Left lung (tissue), 10 donors: ENCODE results near the gene RASGRP3. TPM values are rescaled to one million over a fixed set of nuclear protein-coding genes. Genes with fewer than 3 reads are reported as not detected.

Source experiments
- ATAC-seq: fragments of 200-7000 bp; cut with Tn5 transposase; one replicate; pipeline ENCODE4 v1.9.1; 2020; ENCODE audit warnings: moderate library complexity
- DNase-seq, 4 donors: peaks; one replicate each; pipeline ENCODE4 v3.0.0-alpha.2; 2013 to 2020
- H3K27ac ChIP-seq, 2 donors: fragments of 200-600 bp; sonication (generic) in 1 of 2; one replicate each; pipeline versions ENCODE4 v1.5.0 to v1.8.0; 2020 to 2021
- H3K27me3 ChIP-seq, 2 donors: fragments of 200-600 bp; sonication (generic) in 1 of 2; one replicate each; pipeline versions ENCODE4 v1.5.0 to v1.8.0; 2020 to 2021
- H3K36me3 ChIP-seq, 2 donors: fragments of 200-600 bp; sonication (generic) in 1 of 2; one replicate each; pipeline versions ENCODE4 v1.5.0 to v1.8.0; 2020 to 2021
- H3K4me1 ChIP-seq, 2 donors: fragments of 200-600 bp; one replicate each; pipeline ENCODE4 v1.8.0; 2021
- H3K4me3 ChIP-seq, 2 donors: fragments of 200-600 bp; sonication (generic) in 1 of 2; one replicate each; pipeline versions ENCODE4 v1.5.0 to v1.8.0; 2020 to 2021; ENCODE audit warnings: mild to moderate bottlenecking in 1 of 2
- H3K9me3 ChIP-seq, 2 donors: fragments of 200-600 bp; sonication (generic) in 1 of 2; one replicate each; pipeline versions ENCODE4 v1.5.0 to v1.8.0; 2020 to 2021
- intact Hi-C, 2 donors: fragments of 100-400 bp; cut with DNase I; formaldehyde crosslinking; loops; one replicate each; pipeline versions ENCODE4 v1.11.2 to v1.14.2; 2022
- polyA plus RNA-seq, 6 donors: library from polyadenylated mRNA; unstranded; fragments of 120-200 nt; gene quantifications; one replicate each; pipeline ENCODE4 v1.2.1, GENCODE V29; 2013; ENCODE audit not compliant: insufficient read length in 6 of 6
- total RNA-seq, 2 donors: library from RNA; stranded (reverse); fragmentation: NEBNext Ultra II Directional; extraction: Animal tissue kit (Norgen Biotek cat#: 25700); gene quantifications; one replicate each; pipeline ENCODE4 v1.2.1, GENCODE V29; 2021
- TF ChIP-seq, protein P1 (sequence below), 2 donors: fragments of 200-600 bp; sonication (generic) in 1 of 2; IDR thresholded peaks; one replicate each; pipeline versions ENCODE4 v1.5.0 to v1.8.0; 2021; ENCODE audit warnings: antibody characterized with exemption in 2 of 2
- donor health status: DM: no; HTN: yes; CAD: no.
- donor health status: DM: no; HTN: no; CAD: no.

RASGRP3 gene
- total and polyA plus RNA-seq, 8 donors = 20.3 to 48.7 (median 36.8) TPM

DNA sequence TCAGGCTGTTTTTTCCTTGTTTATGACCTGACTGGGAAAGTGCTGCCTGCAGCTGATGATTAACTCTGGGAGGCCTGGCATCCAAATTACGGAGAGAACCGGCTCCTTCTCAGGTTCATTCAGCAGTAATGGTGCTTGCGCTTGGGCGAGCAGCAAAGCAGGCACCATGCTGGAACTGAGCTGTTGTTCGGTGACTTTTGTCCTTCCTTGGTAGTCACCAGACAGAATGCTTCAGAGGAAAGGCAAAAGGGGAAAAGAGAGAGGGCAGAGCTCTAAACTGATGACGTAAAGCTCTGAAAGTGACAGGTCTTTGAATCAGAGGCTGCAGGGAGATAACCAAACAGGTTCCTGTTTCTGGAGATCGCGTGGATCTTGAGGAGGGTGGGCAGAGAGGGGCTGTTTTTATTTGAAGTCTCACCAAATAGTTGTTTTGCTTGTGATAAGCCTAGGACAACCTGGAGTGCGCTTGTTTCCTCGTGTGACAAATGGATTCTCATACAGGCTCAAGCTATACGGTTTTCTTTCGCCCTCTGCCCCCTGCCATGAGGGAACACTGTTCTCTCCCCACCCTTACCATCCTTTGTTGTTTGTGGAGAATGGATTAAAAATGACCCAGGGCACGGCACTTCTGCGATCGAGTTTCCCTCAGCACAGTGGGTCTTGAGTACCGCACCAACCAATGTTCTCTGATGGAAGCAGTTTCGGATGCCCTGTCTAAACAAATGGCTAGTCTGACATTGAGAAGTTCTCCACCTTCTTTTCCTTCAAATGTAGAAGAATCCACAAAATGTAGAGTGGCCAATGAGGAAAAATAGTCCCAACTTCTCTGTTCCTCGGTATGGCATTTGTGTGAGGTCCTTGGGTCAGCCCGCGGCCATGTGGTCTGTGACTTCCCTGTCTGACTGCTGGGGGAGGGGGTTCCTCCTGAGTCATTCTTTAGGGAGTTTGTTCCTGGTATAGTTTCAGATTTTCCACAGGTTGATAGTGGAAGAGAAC is 1.3 kb downstream of the RASGRP3 start:
- intact Hi-C loops = no loop called here
- peaks cover 7 to 39% of the 10 kb centered on the region in 2 donors for H3K4me1 ChIP-seq
- peak overlapping the region; percentile 90 for H3K27ac ChIP-seq
- no peaks in the 10 kb centered on the region for H3K9me3 ChIP-seq
- no peaks in the 10 kb centered on the region for H3K36me3 ChIP-seq
- DNase-seq (peak in 2 of 4 donors; percentile 62 to 82), ATAC-seq (peak; percentile 16)
- no peaks in the 10 kb centered on the region for H3K27me3 ChIP-seq
- TF ChIP-seq, protein P1, sequence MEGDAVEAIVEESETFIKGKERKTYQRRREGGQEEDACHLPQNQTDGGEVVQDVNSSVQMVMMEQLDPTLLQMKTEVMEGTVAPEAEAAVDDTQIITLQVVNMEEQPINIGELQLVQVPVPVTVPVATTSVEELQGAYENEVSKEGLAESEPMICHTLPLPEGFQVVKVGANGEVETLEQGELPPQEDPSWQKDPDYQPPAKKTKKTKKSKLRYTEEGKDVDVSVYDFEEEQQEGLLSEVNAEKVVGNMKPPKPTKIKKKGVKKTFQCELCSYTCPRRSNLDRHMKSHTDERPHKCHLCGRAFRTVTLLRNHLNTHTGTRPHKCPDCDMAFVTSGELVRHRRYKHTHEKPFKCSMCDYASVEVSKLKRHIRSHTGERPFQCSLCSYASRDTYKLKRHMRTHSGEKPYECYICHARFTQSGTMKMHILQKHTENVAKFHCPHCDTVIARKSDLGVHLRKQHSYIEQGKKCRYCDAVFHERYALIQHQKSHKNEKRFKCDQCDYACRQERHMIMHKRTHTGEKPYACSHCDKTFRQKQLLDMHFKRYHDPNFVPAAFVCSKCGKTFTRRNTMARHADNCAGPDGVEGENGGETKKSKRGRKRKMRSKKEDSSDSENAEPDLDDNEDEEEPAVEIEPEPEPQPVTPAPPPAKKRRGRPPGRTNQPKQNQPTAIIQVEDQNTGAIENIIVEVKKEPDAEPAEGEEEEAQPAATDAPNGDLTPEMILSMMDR (IDR thresholded peaks at IDR 0.05) = no peak
- peak overlapping the region; percentile 14 to 54 for H3K4me3 ChIP-seq

DNA sequence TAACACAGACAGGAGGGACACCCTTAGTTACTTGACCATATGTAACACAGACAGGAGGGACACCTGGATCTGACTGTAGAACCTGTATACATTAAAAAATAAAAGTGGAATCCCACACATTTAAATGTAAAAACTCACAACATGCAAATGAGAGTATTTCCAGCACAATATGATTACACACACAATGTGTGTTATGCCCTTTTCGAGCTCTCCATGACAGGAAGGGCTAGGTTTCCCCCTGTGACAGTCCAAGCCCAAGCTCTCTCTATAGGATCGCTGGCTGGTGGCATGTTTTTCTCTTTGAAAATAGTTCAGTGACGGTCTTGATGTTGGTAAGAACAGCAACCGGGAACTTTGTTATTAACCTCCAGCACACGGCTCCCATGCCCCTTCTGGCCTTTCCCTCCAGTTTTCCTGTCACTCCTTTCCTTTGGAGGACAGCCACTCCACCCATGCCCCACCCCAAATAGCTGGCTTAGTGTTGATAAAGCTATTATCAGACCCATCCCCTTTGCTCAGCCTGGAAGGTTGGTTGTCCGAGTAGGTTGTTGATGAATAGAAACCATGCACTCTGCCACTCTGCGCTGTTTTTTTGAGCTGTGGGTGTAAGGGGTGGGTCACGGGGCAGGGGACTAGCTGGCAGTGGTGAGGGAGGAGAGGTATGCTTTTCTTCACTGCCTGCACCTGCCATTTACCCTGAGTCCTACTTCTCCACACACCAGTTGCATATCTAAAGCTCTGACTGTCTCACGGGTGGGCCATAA is 2.7 kb downstream of the RASGRP3 start:
- peak overlapping the region; percentile 34 to 64 for H3K27ac ChIP-seq
- H3K9me3 ChIP-seq = no peaks in the 10 kb centered on the region
- no peak overlapping the region for H3K4me3 ChIP-seq
- ATAC-seq (no peak), DNase-seq (no peak)
- H3K4me1 ChIP-seq = peaks cover 7 to 39% of the 10 kb centered on the region in 2 donors
- intact Hi-C loops = no loop called here
- H3K27me3 ChIP-seq = no peaks in the 10 kb centered on the region
- H3K36me3 ChIP-seq = no peaks in the 10 kb centered on the region
- TF ChIP-seq, protein P1 (IDR thresholded peaks at IDR 0.05) = no peak

DNA sequence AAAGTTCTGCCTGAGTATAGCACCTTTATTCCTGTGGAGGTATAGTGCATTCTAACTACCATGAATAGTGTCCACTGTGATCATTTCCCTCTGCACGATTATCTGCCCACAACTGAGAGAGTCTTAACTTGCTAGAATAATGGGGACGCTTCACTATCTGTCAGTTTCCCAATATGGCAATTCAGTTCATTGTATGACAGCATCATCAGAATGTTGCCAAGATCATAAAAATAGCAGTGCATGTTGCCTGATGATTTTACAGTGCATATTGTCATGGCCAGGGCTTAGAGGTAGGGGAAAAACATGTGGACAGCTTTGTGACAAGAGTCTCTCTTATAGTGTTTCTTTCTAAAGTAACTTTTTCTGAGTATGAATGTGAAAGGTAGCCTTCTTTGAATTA is 6.1 kb downstream of the RASGRP3 start:
- Histone ChIP-seq H3K9me3 (peaks cover 0 to 10% of the 10 kb centered on the region in 2 donors), H3K4me3 (no peak overlapping the region), H3K27me3 (no peaks in the 10 kb centered on the region), H3K4me1 (peaks cover 7 to 26% of the 10 kb centered on the region in 2 donors), H3K27ac (no peak overlapping the region), H3K36me3 (no peaks in the 10 kb centered on the region)
- intact Hi-C loops = loop anchor here in 1 of 2 donors (10.0 kb wide), 1 partner anchor 82 kb away; no protein-coding TSS in a partner anchor
- DNase-seq (no peak), ATAC-seq (no peak)
- TF ChIP-seq, protein P1 (IDR thresholded peaks at IDR 0.05) = no peak

DNA sequence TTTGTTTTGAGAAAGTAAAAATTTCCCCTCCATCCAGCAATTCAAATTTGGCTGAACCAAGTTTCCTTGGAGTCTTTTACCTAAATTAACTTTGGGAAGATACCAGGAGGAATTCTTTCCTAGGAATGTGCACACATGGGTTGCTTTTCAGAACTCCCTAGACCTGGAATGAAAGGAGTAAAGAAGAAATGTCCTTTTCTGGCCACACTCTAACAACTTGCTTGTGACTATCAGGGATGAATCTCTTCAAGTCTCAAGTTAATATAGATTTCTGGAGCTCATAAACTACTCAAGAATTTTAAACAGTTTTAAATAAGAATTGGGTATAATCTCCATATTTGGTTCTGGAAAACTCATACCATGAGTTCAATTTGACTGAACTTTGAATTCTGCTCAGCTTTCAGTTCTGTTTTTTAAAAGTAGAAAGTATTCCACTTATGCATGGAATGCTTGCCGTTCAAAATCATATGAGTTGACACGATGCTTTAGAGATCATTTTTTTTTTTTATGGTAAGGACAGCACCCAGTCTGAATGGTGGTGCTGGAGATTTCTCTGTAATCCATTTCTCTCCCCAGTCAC is 7.7 kb downstream of the RASGRP3 start:
- no peaks in the 10 kb centered on the region for H3K27me3 ChIP-seq
- H3K27ac ChIP-seq = peak overlapping the region in 1 of 2 donors; percentile 34
- H3K4me3 ChIP-seq = no peak overlapping the region
- intact Hi-C loops = loop anchor here in 1 of 2 donors (10.0 kb wide), 1 partner anchor 81 kb away; no protein-coding TSS in a partner anchor
- no peaks in the 10 kb centered on the region for H3K36me3 ChIP-seq
- DNase-seq (no peak), ATAC-seq (peak; percentile 44)
- peaks cover 0 to 10% of the 10 kb centered on the region in 2 donors for H3K9me3 ChIP-seq
- H3K4me1 ChIP-seq = peaks cover 6 to 10% of the 10 kb centered on the region in 2 donors
- TF ChIP-seq, protein P1 (IDR thresholded peaks at IDR 0.05) = no peak
